ENCODE results near the gene KBTBD3. TPM values are rescaled to one million over a fixed set of nuclear protein-coding genes. Genes with fewer than 3 reads are reported as not detected.

KBTBD3 gene
- polyA plus RNA-seq, 1 experiment: 7.3 TPM

DNA sequence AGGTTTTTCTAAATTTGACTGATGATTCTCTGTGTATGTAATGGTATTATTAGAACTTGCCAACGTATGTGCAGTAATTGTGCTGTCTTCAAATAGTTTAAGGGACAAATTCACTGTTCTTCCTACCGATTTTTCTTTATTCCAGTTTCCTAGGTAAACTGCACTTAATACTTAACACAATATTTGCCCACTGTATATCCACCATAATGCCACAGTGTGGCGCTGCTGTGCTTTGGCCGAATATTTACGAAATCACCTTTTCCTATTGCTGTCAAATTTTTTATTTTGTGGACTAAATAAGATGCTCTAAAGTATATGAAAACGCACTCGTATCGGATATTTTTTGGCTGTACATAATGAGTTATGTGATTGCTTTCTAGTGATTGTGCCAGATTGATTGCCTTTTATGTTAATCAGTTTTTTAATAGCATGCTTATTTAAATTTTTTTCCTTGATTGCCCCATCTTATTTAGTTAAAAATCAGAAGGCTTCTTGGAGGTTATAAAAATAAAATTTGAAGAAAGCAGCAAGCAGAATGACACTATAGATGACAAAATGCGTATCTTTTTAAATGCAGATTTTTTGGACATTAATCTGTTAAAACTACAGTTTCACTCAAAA lies 10.8 kb upstream of the KBTBD3 start:
- no peaks in the 10 kb centered on the region for H3K27me3 ChIP-seq (ENCODE audit: control insufficient read depth, insufficient read depth, low read length)
- peak; percentile 91 for TF ChIP-seq CTCF (IDR thresholded peaks at IDR 0.05; ENCODE audit: low read depth, low read length)
- H3K9me3 ChIP-seq (ENCODE audit: control insufficient read depth, insufficient read depth, low read length): no peaks in the 10 kb centered on the region
- ChIA-PET CTCF (interaction anchor here (0.6 to 3.6 kb wide), 16 partner anchors 8 to 632 kb away, joined by 3 to 12 read pairs (median 4); partner anchors contain the start of genes AASDHPPT and KBTBD3), POLR2A (no interaction called here)
- H3K27ac ChIP-seq (ENCODE audit: low read depth, low read length): no peak overlapping the region
- H3K4me3 ChIP-seq (ENCODE audit: low read depth, low read length): no peak overlapping the region
- no peak for DNase-seq (ENCODE audit: low read depth, low spot score)

DNA sequence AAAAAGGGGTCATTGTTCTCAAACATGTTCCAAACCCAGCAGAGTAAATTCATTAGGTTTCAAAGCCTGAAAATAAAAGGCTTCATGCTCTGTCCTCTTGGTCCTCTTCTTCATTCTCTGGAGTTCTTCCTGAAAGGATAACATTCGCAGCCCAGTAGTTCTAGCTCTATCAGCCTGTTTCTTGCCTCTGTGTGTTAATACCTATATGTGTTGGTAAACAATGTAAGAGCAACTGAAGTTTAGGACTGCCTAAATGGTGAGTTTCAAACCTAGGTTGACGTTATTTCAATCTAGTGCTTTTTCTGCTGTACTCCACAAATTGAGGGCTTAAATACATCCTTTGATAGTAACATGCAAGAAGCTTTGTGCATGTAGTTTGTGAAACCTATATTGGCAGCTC lies 9.7 kb upstream of the KBTBD3 start:
- no peak for DNase-seq (ENCODE audit: low read depth, low spot score)
- CTCF ChIA-PET: interaction anchor here (0.6 to 3.6 kb wide), 10 partner anchors 8 to 499 kb away, joined by 4 to 12 read pairs (median 5); partner anchors contain the start of genes AASDHPPT and KBTBD3
- Histone ChIP-seq H3K9me3 (ENCODE audit: control insufficient read depth, insufficient read depth, low read length) (no peaks in the 10 kb centered on the region), H3K4me3 (ENCODE audit: low read depth, low read length) (no peak overlapping the region), H3K27me3 (ENCODE audit: control insufficient read depth, insufficient read depth, low read length) (no peaks in the 10 kb centered on the region), H3K27ac (ENCODE audit: low read depth, low read length) (no peak overlapping the region)
- POLR2A ChIA-PET: no interaction called here
- no peak for TF ChIP-seq CTCF (IDR thresholded peaks at IDR 0.05; ENCODE audit: low read depth, low read length)

DNA sequence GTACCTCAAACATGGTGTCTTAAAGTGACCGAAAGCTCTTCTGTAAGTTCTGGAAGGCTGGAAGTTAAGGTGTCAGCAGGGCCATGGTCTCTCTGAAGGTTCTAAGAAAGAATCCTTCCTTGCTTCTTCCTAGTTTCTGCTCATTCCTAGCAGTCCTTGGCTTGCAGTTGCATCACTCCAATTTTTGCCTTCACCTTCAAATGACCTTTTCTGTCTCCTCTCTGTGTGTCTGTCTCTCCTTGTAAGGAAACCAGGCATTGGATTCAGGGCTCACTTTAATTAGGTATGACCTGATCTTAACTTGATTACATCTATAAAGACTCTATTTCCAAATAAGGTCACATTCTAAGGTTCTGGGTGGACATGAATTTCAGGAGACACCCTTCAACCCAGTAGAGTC lies 9.0 kb upstream of the KBTBD3 start:
- ChIA-PET CTCF (interaction anchor here (1.6 to 3.6 kb wide), 5 partner anchors 7 to 951 kb away, joined by 5 to 12 read pairs (median 11); no protein-coding TSS in a partner anchor), POLR2A (no interaction called here)
- Histone ChIP-seq H3K4me3 (ENCODE audit: low read depth, low read length) (no peak overlapping the region), H3K9me3 (ENCODE audit: control insufficient read depth, insufficient read depth, low read length) (no peaks in the 10 kb centered on the region), H3K27ac (ENCODE audit: low read depth, low read length) (no peak overlapping the region), H3K27me3 (ENCODE audit: control insufficient read depth, insufficient read depth, low read length) (no peaks in the 10 kb centered on the region)
- no peak for TF ChIP-seq CTCF (IDR thresholded peaks at IDR 0.05; ENCODE audit: low read depth, low read length)
- DNase-seq (ENCODE audit: low read depth, low spot score): no peak

DNA sequence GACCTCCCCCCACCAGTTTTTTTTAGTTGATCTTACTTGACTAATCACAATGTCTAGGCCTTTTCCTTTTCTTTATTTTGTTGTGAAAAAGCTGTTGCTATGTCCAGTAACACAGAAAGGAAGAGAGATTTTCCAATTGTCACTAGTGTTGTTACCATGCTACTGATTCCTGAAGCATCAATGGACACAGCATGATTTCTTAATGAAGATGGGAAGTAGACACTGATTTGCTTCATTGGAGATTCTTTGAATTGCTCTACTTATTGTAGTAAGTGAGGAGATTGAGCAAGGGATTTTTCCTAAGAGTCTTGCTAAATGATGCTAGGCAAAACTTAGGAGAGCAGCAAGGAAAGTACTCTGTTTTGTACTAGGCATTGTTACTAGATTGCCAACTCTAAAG lies 4.9 kb upstream of the KBTBD3 start:
- H3K27me3 ChIP-seq (ENCODE audit: control insufficient read depth, insufficient read depth, low read length): no peaks in the 10 kb centered on the region
- H3K27ac ChIP-seq (ENCODE audit: low read depth, low read length): no peak overlapping the region
- H3K4me3 ChIP-seq (ENCODE audit: low read depth, low read length): no peak overlapping the region
- ChIA-PET POLR2A (no interaction called here), CTCF (no interaction called here)
- no peaks in the 10 kb centered on the region; the same call in 1 of the 2 replicates for H3K9me3 ChIP-seq (ENCODE audit: control insufficient read depth, insufficient read depth, low read length)
- TF ChIP-seq CTCF (IDR thresholded peaks at IDR 0.05; ENCODE audit: low read depth, low read length): no peak
- no peak for DNase-seq (ENCODE audit: low read depth, low spot score)

- ChIA-PET CTCF (interaction anchor here (0.6 to 2.0 kb wide), 4 partner anchors 9 to 352 kb away, joined by 4 to 12 read pairs (median 6); no protein-coding TSS in a partner anchor), POLR2A (no interaction called here)
- Histone ChIP-seq H3K9me3 (ENCODE audit: control insufficient read depth, insufficient read depth, low read length) (no peaks in the 10 kb centered on the region; the same call in 1 of the 2 replicates), H3K27me3 (ENCODE audit: control insufficient read depth, insufficient read depth, low read length) (no peaks in the 10 kb centered on the region), H3K4me3 (ENCODE audit: low read depth, low read length) (peak within 1 kb of the TSS; percentile 99), H3K27ac (ENCODE audit: low read depth, low read length) (peak within 1 kb of the TSS; percentile 89)
- no peak for TF ChIP-seq CTCF (IDR thresholded peaks at IDR 0.05; ENCODE audit: low read depth, low read length)
- no peak for DNase-seq (ENCODE audit: low read depth, low spot score)
Measured at GRCh38 chr11:106077609-106078455, 685 bp upstream of the KBTBD3 start, which contains the start of gene AASDHPPT. Gene AASDHPPT, plus strand, starts transcription at chr11:106077662. Its CDS starts 49 bp downstream, at chr11:106077711.
